ENCODE measurements around the gene PLD1.
"Not testable (repeated sequence)": the region's sequence is repeated elsewhere in the genome, so short reads cannot be mapped to it uniquely, and the experiment has no call there.

PLD1 gene

GRCh38 chr3:171746320-171747222 is 63.7 kb downstream of the PLD1 start:
- not testable (repeated sequence) for DNase-seq (ENCODE audit: low read depth in 2 of 2)

GRCh38 chr3:171745577-171746319 is 64.5 kb downstream of the PLD1 start:
- no peak for DNase-seq (ENCODE audit: low read depth in 2 of 2)

DNA sequence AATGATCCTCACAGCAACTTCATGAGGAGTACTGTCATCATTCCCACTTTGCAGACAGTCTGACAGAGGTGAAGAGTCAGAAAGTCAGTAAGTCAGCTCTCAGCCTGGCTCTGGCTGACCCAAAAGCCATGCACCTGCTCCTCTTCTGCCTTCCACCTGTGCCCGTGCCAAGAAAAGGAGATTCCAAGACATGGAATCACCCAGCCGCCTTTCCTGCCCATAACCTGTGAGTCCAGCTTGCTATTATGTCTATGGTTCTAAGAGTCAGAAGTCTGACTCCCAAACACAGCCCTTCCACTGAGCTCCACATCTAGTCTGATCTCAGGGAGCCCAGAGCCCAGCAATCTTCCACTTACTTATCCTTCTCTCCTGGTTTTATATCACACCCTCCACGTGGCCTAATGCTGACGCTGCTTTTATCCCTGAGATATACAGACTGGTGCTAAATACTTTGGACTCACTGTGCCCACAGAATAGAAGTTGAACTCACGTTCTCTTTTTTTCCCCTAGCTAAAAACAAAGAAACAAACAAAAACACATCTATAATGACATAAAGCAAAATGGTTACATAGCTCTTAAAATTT is 66.0 kb downstream of the PLD1 start:
- no peak for DNase-seq (ENCODE audit: low read depth in 2 of 2)

GRCh38 chr3:171743327-171744157 is 66.7 kb downstream of the PLD1 start:
- no peak for DNase-seq (ENCODE audit: low read depth in 2 of 2)

GRCh38 chr3:171741377-171741776 is 68.9 kb downstream of the PLD1 start:
- no peak for DNase-seq (ENCODE audit: low read depth in 2 of 2)

DNA sequence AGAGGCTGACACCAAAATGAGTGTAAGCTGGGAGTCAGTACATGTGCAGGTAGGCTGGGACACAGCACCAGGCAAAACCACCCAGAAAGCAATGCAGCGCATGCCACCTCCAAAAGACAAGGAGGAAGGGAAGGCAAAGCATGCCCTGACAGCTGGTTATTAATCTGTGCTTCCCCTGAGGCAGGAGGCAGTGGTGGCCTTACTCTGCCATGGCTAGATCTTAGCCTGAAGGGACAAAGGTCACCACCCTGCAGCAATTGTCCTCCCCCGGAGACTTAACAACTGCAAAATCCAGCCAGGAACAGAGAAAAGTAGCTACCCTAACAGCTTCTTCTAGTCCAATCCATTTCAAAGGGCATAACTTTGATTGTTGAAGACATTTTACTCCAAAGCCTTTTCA is 73.7 kb downstream of the PLD1 start:
- DNase-seq (ENCODE audit: low read depth in 2 of 2), result no peak

GRCh38 chr3:171733561-171733960 is 76.7 kb downstream of the PLD1 start:
- no peak for DNase-seq (ENCODE audit: low read depth in 2 of 2)

GRCh38 chr3:171732756-171733155 is 77.5 kb downstream of the PLD1 start:
- no peak for DNase-seq (ENCODE audit: low read depth in 2 of 2)

- DNase-seq (ENCODE audit: low read depth in 2 of 2), result no peak
Observed at GRCh38 chr3:171731691-171732090, 78.6 kb downstream of the PLD1 start.

GRCh38 chr3:171729452-171730334 is 80.6 kb downstream of the PLD1 start:
- DNase-seq (ENCODE audit: low read depth in 2 of 2), result no peak

GRCh38 chr3:171727288-171727687 is 83.0 kb downstream of the PLD1 start:
- DNase-seq (ENCODE audit: low read depth in 2 of 2), result no peak

DNA sequence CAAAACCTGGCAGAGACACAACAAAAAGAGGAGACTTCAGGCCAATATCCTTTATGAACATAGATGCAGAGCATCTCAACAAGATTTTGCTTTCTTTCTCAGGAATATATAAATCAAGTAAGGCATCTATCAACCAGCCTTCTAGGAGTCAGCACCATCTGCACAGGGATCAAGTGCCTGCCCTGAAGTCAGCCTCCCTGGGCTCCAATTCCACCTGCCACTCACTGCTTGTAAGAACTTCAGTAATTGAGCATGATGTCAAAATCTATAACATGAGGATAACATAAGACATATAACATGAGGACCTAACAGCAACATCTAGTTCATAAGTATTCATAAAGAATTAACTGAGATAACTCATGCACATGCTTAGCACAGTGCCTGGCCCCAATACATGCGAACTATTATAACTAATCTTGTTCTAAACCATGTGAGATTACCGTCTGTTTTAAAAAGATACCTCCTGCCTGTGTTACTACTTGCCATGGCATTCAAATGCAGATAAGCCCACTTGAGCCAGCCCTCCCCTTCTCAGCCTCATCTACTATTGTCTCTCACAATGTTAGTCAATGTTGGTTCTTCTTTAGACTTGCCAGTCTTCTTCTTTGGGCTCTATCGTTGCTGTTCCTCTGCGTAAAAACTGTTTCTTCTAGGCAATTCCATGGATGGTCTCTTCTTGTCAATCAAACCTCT is 91.6 kb downstream of the PLD1 start:
- no peak for DNase-seq (ENCODE audit: low read depth in 2 of 2)

- no peak for DNase-seq (ENCODE audit: low read depth in 2 of 2)
Observed at GRCh38 chr3:171715155-171715554, 95.1 kb downstream of the PLD1 start.

- DNase-seq (ENCODE audit: low read depth in 2 of 2), result peak; percentile 23 to 31
Observed at GRCh38 chr3:171712171-171712938, 97.9 kb downstream of the PLD1 start.

GRCh38 chr3:171711461-171712170 is 98.7 kb downstream of the PLD1 start:
- no peak for DNase-seq (ENCODE audit: low read depth in 2 of 2)

GRCh38 chr3:171710359-171710758 is 99.9 kb downstream of the PLD1 start:
- DNase-seq (ENCODE audit: low read depth in 2 of 2), result no peak

DNA sequence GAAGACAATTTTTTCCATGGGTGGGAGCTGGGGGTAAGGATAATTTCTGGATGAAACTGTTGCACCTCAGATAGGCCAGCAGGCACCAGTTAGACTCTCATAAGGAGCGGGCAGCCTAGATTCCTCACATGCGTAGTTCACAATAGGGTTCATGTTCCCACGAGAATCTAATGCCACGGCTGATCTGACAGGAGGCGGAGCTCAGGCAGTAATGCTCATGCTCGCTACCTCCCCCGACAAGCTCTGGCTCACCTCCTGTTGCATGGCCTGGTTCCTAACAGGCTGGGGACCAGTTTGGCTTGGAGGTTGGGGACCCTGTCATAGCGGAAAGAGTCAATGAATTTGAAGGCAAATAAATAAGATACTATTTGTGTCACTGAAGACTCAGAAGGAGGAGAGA is 105.5 kb downstream of the PLD1 start:
- DNase-seq (ENCODE audit: low read depth in 2 of 2), result no peak

- DNase-seq (ENCODE audit: low read depth in 2 of 2), result peak in 1 of 2 experiments; percentile 18
Observed at GRCh38 chr3:171704002-171704401, 106.3 kb downstream of the PLD1 start.

DNA sequence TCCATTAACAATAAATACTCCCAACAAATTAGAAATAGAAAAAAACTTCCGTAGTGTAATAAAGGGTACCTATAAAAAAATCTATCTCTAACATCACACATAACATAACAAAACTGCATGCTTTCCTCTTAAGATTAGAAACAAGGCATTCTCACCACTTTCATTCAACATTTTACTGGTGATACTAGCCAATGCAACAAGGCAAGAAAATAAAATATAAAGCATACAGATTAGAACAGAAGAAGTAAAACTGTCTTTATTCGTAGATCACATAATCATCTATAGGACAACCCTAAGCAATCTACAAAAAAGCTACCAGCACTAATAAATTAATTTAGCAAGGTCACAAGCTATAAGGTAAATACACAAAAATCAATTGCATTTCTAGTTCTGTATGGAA is 107.1 kb downstream of the PLD1 start:
- no peak for DNase-seq (ENCODE audit: low read depth in 2 of 2)
